Fibroblast of lung (primary cell): ENCODE results near the gene CELSR2.

Experiments used
- CTCF ChIP-seq, 2 donors: IDR thresholded peaks in 1 of 2; conservative IDR thresholded peaks in 1 of 2; 1 replicate in 1 of 2; 2 replicates in 1 of 2; pipeline ENCODE4 v1.5.1; 2011 to 2012; ENCODE audit warnings: low read length in 2 of 2, control low read depth in 1 of 2, inconsistent platforms in 1 of 2, low read depth in 1 of 2, mild to moderate bottlenecking in 1 of 2
- EZH2 ChIP-seq: IDR thresholded peaks from 2 replicates; pipeline ENCODE4 v1.5.1; 2012; ENCODE audit warnings: low read length, control low read depth, mild to moderate bottlenecking; ENCODE audit errors: missing control alignments

GRCh38 chr1:109248444-109248796 is 919 bp upstream of the CELSR2 start:
- no peak for TF ChIP-seq CTCF (conservative IDR thresholded peaks at IDR 0.05 in 1 of 2, IDR thresholded peaks at IDR 0.05 in 1 of 2; ENCODE audit: low read depth in 1 of 2, low read length in 2 of 2)
- no peak for TF ChIP-seq EZH2
